IMR-90 (cell line): Measurements from ENCODE around the gene SPTLC3.

Source experiments
- CEBPB ChIP-seq: IDR thresholded peaks from 2 replicates; pipeline ENCODE4 v1.6.1; 2012; ENCODE audit warnings: low read depth, low read length, improper control_type of control experiment
- CTCF ChIP-seq: conservative IDR thresholded peaks from 2 replicates; pipeline ENCODE4 v1.5.1; 2012; ENCODE audit warnings: mild to moderate bottlenecking, low read depth, low read length, improper control_type of control experiment
- MAZ ChIP-seq: IDR thresholded peaks from 2 replicates; pipeline ENCODE4 v1.6.1; 2012; ENCODE audit warnings: low read depth, mild to moderate bottlenecking, low read length, improper control_type of control experiment, moderate library complexity, borderline replicate concordance
- RFX5 ChIP-seq: IDR thresholded peaks from 2 replicates; pipeline ENCODE4 v1.8.0; 2012; ENCODE audit warnings: low read depth, mild to moderate bottlenecking, low read length, moderate library complexity
- USF2 ChIP-seq: fragments of 150-350 bp; IDR thresholded peaks from 2 replicates; pipeline ENCODE4 v1.6.1; 2017; ENCODE audit warnings: mild to moderate bottlenecking, antibody characterized with exemption, low read length, low read depth

GRCh38 chr20:13200767-13201500, 192.2 kb downstream of the SPTLC3 start:
- TF ChIP-seq CTCF (no peak), MAZ (no peak), RFX5 (no peak), USF2 (no peak), CEBPB (no peak)
